22Rv1 (cell line): ENCODE measurements around the gene RPAP3.

Experiments used
- ZFX ChIP-seq: fragments of 450-650 bp; IDR thresholded peaks from 2 replicates; pipeline ENCODE4 v1.6.1; 2017; ENCODE audit warnings: antibody characterized with exemption, borderline replicate concordance
- TF ChIP-seq, protein P1 (sequence below): fragments of 450-650 bp; IDR thresholded peaks from 2 replicates; pipeline ENCODE4 v1.5.1; 2017; ENCODE audit warnings: mild to moderate bottlenecking

DNA sequence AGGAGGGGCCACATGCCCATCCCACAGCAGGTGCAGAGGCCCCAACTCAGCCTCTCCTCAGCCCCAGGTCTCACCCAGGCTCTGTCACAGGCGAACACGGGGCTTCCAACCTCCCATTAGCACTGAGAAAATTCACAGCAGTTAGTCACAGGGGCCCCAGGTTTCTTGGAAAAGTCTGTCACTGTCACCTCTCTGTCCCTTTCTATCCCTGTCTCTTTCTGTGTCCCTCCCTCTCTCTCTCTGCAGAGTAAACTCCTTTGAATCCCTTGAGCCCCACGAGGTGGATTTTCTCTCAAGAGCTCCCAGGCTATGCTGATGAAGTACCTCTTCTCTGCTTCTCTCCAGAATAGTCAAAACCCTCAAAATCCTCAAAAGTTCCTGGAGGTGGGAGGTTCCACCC lies 33.5 kb upstream of the RPAP3 start:
- TF ChIP-seq, protein P1, sequence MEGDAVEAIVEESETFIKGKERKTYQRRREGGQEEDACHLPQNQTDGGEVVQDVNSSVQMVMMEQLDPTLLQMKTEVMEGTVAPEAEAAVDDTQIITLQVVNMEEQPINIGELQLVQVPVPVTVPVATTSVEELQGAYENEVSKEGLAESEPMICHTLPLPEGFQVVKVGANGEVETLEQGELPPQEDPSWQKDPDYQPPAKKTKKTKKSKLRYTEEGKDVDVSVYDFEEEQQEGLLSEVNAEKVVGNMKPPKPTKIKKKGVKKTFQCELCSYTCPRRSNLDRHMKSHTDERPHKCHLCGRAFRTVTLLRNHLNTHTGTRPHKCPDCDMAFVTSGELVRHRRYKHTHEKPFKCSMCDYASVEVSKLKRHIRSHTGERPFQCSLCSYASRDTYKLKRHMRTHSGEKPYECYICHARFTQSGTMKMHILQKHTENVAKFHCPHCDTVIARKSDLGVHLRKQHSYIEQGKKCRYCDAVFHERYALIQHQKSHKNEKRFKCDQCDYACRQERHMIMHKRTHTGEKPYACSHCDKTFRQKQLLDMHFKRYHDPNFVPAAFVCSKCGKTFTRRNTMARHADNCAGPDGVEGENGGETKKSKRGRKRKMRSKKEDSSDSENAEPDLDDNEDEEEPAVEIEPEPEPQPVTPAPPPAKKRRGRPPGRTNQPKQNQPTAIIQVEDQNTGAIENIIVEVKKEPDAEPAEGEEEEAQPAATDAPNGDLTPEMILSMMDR = no peak
- no peak for TF ChIP-seq ZFX
